UCSD-AML1 (cell line): Measurements from ENCODE around the gene RFWD3.
"Not testable (repeated sequence)": the region's sequence is repeated elsewhere in the genome, so short reads cannot be mapped to it uniquely, and the experiment has no call there.

Experiments used
- DNase-seq: peaks from one replicate; lab custom pipeline; 2025; ENCODE audit not compliant: unreplicated experiment; lab: John Stamatoyannopoulos, UW

Gene RFWD3, protein sequence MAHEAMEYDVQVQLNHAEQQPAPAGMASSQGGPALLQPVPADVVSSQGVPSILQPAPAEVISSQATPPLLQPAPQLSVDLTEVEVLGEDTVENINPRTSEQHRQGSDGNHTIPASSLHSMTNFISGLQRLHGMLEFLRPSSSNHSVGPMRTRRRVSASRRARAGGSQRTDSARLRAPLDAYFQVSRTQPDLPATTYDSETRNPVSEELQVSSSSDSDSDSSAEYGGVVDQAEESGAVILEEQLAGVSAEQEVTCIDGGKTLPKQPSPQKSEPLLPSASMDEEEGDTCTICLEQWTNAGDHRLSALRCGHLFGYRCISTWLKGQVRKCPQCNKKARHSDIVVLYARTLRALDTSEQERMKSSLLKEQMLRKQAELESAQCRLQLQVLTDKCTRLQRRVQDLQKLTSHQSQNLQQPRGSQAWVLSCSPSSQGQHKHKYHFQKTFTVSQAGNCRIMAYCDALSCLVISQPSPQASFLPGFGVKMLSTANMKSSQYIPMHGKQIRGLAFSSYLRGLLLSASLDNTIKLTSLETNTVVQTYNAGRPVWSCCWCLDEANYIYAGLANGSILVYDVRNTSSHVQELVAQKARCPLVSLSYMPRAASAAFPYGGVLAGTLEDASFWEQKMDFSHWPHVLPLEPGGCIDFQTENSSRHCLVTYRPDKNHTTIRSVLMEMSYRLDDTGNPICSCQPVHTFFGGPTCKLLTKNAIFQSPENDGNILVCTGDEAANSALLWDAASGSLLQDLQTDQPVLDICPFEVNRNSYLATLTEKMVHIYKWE

DNA sequence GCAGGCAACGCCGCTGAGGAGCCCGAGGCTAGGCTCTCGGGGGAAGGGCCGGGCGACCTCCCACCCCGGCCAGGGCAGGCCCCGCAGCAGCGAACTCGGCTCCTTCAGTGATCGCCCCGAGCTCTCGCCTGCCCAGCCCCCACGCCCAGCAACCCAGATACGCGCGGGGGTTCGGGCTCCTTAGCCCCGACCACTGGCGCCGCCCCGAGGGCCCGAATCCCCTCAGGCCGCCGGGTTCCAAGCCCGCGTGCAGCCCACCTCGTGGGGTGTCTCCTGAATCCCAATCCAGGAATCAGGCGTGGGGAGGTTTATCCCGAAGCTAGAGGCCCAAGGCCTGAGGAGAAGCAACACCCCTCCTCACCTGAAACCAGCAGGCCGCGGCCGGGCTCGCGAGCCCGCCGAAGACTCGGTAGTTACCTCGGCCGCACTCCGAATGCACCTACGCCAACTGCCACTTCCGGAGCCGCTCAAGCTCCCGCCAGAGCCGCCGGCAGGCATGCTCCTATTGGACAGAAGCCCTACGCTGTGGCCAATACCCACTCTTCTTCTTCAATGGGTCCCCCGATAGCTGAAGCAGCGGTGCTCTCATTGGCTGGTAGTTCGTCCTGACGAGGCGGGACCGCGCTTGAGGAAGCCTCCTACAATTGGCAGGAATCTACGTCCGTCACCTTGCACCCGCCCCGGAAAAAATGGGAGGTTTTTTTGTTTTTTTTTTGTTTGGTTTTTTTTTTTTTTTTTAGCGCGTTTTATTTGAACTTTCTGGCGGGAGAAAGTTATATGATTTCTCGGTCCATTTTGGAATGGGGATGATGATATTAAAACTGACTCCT, at the start of gene RFWD3:
RFWD3 (minus strand) TSS at position 453 of the 830 bp plus-strand sequence. CDS start 5,428 bp downstream, outside the sequence.
- peak; percentile 94 for DNase-seq

DNA sequence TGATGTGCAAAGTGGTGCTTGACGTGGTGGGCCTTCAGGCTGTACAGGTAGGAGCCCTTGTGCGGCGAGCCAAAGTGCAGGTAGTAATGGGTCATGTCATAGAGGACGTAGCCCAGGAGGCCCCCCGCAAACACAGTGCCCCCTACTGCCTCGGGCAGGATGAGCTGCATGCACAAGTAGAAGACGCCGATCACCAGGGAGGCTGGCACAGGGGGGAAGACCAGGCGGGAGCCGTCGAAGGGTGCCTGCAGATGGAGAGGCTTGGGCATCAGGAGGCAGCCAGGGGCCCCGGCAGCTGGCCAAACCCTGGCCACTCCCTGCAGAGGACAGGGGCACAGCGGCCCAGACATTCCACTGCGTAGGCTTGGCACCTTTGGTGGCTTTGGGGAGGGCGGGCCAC, 49.7 kb upstream of the RFWD3 start:
- no peak for DNase-seq

DNA sequence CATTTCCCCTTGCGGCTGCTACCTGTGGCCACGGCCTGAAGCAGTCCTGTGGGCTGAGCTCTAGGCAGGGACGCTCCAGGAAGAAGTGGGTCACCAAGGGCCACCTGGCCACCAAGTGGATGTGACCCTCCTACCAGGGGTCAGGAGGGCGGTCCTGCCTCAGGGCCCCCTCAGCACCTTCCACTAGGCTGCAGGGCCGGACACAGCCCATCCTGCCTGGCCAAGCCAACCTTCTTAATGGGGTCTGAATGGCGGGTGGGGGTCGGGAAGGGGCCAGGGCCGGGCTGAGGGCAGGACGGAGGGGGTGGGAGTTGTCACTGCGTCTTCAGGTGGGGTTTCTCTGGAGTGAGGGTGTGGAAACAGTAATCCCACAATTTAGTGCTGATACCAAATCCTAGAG, 47.2 kb upstream of the RFWD3 start:
- no peak for DNase-seq

DNA sequence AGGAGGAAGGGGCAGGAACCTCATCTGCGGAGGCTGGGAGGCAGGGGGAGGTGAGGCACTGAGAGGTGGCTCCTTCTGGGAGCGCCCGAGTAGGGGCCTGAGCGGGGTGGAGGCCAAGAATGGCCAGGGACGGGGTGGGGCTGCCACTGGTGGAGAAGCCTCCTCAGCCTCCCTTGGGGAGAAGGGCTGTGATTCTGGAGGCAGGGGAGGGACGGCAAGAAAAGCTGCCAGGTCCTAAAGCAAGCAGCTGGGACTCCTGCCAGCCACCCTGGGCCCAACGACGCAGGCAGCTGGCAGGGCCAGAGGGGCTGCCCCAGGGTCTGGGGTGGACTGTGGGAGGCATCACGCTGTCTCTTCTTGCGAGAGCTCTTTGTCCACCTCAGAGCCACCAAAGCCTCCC, 46.6 kb upstream of the RFWD3 start:
- DNase-seq, result no peak

DNA sequence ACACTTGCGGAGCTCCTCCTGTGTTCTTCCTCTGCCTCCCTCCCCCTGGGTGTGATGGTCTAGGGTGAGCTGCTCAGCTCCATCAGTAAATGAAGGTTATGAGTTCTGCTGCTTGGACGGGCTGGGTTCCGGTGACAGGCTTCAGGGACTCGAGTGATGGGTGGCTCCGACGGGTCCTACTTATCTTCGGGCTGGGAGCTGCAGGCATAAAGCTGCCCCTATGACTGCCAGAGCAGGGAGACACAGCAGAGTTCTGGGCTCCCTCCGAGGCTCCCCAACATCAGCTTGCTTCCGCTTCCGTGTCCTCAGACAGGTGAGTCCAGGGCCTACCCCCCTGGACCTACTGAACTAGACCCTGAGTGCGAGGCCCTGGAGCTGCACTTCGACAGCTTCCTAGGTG, 45.3 kb upstream of the RFWD3 start:
- no peak for DNase-seq

DNA sequence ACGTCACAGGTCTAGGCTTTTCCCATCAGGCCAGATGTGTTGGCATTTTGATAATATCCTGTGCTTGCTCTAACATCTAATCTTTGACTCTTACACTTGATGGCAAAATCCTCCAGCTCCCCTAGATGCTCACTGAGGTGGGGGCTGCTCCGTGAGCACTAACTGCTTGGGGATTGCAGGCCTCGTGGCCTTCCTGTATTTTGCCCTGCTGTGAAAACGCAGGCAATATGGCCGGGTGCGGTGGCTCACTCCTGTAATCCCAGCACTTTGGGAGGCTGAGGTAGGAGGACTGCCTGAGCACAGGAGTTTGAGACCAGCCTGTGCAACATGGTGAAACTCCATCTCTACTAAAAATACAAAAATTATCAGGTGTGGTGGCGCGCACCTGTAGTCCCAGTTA, 43.7 kb upstream of the RFWD3 start:
- no peak for DNase-seq

DNA sequence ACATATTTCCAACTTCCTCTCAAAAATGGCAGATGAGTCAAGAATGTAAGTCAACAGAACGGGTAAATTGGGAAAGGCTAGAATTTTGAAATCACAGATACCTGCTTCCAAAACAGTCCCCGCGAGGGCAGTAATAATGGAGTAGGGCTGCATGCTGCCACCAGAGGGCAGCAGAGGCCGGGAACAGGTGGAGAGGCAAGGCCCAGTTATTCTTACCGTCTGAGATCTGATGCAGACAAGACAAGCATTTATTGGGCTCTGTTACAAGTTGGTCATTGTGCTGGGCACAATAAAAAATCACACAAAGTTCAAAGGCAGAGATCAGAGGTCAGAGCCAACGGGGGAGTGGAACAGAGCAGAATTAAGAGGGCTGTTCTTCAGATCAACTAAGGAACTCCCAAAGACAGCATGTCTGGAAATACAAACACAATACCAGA, 42.8 kb upstream of the RFWD3 start:
- DNase-seq, result peak; percentile 73

DNA sequence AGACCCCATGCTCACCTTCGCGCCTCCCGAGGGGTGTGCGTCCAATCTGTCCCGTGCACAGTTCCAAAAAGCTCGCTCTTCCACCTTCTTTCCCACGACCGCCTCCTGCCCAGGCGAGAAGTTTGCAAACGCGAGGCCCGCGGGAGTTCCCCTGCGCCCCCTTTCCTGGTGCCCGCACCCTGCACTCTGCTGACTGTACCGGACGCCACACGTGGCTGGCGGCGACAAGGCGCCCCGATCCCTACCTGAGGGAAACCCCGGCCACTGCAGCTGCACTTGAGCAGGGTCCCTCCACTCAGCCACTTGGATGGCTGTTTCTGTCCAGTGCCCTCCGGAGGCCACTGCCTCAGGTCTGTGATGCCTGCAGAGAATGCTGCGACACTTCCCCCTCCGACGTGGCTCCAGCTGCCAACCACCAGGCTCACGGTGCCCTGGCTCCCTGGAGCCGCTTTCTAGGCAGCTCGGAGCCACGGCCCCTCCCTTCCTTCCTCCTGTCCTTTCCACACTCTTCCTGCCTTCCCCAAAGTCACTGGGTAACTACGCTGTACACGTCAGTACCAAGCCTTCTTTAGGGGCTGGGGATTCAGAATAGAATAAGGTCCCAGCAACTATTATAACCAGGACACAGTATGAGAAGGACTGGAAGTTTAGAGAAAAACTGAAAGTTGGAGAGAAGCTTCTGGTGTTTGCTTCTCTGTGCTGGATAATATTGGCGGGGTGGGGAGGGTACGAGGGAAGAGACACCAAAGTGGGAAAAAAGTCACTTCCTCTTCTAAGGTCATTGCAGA, 34.0 kb upstream of the RFWD3 start, which contains the start of gene MLKL:
MLKL (minus strand) TSS at position 425 of the 788 bp plus-strand sequence. CDS start 5,105 bp downstream, outside the sequence.
- peak; percentile 84 for DNase-seq

DNA sequence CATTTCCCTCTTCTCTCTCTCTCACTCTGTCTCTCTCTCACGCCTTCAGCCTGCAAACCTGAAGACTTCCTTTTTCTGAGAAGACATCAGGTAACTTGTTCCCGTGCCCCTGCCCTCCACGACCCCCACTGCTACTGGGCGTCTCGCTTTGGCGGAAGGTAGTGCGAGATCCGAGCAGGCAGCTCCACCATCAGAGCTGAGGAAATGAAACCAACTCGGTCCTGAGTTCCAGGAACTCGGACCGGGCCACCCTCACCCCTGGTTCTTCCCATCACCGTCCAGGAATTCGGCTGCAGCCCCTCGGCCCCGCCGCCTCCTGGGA, 33.4 kb upstream of the RFWD3 start:
- DNase-seq, result peak; percentile 63

DNA sequence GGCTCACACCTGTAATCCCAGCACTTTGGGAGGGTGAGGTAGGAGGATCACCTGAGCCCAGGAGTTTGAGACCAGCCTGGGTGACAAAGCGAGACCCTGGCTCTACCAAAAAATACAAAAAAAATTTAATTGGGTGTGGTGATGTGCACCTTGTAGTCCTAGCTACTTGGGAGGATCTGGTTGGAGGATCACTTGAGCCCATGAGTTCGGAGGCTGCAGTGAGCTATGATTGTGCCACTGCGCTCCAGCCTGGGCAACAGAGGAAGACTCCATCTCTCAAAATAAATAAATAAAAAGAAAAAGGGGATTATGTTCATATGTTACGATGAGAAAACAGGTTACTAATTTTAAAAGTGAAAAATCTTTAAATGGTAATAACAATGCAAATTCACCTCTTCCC, 33.0 kb upstream of the RFWD3 start:
- DNase-seq, result no peak

DNA sequence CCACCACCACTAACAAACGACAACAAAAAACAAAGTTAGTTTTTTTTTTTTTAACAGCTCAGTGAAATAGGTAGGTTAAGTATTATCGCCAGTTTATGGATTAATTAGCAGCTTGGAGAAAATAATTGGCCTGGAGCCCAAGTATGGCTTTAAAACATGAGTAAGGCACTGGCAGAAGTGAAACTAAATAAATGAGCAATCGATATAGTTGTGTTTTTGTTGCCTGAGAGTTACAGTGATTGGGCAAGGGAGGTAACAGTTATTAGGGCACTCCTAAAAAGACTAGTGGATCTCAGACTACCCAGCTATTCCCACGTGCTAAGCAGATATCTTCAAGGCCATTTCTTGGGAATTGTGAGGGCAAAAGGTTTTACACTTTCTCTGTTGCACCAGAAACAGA, 31.5 kb upstream of the RFWD3 start:
- DNase-seq, result no peak

DNA sequence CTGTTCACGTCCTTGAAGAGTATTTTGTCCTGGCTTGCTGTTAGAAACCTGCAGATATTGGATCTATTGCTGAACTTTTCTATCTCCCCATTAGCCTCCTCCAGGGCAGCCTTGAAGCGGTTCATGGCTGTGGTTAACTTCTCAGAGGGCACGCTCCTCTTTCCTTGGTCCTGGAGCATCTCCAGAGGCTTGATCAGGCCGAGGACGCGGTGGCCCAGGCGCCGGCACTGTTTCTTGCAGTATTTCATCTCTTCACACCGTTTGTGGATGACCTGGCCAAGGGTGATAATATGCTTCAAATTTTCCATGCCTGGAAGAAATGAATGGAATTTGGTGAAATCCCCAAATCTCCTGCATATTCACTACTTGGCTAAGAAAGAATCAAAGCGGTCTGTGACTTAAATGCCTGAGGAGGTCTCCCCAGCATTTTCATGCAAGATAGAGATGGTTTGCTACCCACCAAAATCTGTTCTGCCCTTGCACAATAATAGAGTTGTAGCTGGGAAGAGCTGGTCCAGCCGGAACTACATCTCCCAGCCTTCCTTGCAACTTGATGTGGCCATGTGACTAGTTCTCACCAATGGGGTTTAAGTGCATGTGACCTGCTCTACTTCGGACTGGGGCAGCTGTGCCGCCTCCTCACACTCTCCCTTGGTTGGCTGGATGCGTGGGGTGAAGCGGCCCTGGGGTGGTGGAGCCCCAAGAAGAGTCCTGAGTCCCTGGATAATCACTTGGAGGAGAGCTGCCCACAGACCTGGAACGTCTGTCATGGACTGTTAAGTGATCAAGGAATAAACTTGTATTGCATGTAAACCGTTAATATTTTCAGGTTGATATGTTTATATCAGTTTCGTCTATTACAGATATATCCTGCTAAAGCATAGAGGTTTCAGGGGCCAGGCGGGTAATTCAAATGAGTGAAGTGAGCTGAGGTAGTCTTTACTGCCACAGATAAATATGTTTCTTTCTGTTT, 29.1 kb upstream of the RFWD3 start:
- DNase-seq, result peak; percentile 30

DNA sequence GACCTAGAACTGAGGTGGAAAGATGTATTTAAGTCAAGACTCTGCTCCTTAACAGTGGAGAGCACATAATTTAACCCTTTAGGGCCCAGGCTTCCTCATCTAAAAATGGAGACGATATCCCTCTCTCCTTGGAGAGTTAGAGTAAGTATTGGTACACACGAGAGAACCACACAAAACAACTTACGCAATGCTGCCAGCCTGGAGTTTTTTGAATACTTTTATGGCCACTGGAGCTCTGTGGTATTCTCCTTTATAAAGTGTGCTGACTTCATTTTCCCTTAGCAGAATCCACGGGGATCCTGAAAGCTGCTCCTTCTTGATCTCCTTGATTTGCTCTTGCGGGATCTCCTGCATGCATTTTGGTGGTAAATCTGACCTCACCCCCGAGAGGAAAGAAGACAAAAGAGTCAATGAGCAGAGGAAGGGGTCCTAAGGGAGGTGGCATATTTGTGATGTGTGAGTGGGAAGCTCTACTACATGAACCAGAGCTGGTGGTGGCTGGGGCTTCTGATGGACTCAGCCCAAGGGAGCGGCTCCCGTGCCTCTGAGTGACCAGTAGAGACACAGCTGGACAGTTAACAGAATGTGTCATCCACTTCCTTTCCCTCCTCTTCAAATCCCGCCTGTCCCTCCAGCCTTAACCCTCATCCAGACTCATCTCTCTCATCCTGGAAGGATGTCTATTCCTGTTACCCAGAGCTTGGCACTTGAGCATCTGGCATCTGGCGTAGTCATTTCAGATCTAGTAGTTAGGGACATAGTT, 24.6 kb upstream of the RFWD3 start:
- DNase-seq, result no peak

DNA sequence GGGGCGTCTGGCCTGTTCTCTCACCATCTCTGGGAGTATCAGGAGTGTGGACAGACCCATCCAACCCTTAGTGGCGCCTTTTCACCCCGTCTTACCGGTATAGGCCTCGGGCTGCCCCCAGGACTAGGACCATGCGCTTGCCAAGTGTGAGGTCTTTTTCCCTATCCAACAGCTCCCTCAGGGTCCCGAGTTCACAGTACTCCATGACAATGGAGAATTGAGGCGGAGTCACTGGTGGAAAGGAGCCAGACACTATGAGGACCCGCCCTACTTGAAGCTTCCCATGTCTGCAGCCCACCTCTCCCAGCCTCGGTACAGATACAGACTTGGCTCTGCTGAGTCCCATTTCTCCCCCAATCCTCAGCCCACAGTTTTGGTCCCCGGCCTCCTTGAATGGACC, 15.9 kb upstream of the RFWD3 start:
- no peak for DNase-seq

DNA sequence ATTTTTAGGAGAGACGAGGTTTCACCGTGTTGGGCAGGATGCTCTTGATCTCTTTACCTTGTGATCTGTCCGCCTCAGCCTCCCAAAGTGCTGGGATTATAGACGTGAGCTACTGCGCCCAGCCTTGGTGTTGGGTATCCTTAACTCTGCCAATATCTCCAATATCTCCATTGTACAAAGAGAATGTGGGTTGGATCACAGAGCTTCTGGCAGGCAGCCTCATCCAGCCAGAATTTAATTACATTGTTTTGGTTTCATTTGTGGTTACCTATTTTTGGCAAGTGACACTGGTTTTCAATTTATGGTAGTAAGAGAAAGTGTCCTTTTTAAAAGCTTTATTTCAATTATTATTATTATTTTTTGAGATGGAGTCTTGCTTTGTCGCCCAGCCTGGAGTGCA, 14.0 kb upstream of the RFWD3 start:
- DNase-seq, result no peak

DNA sequence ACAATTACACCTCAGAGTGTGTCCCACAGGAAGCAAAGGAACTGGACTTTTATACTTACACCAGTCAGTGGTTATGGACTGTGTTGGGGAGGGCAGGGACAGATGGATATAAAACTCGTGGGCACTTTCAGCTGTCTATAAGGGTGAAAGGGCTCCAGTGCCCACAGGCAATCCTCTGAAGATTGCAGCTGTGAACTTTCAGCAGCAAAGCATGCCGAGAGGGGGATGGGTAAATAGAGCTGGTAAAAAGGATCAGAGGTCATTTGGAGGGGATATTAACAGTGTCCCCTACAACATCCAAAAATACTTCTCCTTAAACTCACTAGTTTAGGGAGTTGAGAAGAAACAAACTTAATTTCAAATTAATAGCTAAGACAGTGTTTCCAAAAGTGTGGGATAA, 13.3 kb upstream of the RFWD3 start:
- DNase-seq, result no peak

DNA sequence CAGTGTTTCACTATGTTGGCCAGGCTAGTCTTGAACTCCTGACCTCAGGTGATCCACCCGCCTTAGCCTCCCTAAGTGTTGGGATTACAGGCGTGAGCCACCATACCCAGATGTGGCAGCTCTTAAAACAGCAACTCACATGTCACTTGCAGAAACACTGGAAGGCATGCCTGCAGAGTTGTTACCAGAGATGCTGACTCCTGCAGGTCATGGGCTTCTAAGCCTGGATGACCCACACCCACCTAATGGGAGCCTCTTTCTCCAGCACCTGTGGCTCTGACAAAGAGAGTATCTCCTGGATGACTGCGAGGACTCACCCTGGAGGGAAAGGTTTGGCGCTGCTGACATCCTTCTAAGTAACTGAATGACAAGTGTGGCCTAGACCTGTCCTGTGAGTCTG, 11.2 kb upstream of the RFWD3 start:
- no peak for DNase-seq

DNA sequence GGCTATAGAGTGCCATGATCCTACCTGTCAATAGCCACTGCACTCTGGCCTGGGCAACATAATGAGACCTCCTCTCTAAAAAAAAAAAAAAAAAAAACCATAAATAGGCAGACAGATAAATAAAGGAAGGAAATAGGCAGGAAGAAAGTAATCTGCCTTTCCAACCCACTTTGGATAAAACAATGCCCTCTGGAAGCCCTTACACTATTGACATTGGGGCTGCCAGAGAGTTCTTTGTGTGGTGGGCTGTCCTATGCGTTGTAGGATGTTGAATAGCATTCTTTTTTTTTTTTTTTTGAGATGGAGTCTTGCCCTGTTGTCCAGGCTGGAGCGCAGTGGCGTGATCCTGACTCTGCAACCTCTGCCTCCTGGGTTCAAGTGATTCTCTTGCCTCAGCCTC, 7.2 kb upstream of the RFWD3 start:
- no peak for DNase-seq

DNA sequence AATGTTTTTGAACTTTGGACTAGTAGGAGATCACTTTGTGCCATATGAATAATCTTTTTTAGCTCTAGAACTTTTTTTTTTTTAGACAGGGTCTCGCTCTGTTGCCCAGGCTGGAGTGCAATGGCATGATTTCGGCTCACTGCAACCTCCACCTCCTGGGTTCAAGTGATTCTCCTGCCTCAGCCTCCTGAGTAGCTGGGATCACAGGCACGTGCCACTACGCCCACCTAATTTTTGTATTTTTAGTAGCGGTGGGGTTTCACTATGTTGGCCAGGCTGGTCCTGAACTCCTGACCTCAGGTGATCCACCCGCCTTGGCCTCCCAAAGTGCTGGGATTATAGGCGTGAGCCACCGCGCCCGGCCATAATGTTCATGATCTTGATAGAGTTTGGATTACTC, 2.2 kb upstream of the RFWD3 start:
- DNase-seq, result not testable (repeated sequence)
